Pulmonary artery endothelial cell (primary cell): Measurements from ENCODE around the gene OMP. TPM values are rescaled to one million over a fixed set of nuclear protein-coding genes. Genes with fewer than 3 reads are reported as not detected.

Experiments used
- DNase-seq: peaks from one replicate; pipeline ENCODE4 v3.0.0-alpha.2; 2011; ENCODE audit warnings: low read depth, low spot score
- total RNA-seq: library from RNA; depleted of rRNA; stranded (reverse); fragments of >200 nt; gene quantifications from 2 replicates; pipeline ENCODE4 v1.2.3, GENCODE V29; 2014

Gene OMP
- total RNA-seq, 1 donor from 2014 or later, result not detected

DNA sequence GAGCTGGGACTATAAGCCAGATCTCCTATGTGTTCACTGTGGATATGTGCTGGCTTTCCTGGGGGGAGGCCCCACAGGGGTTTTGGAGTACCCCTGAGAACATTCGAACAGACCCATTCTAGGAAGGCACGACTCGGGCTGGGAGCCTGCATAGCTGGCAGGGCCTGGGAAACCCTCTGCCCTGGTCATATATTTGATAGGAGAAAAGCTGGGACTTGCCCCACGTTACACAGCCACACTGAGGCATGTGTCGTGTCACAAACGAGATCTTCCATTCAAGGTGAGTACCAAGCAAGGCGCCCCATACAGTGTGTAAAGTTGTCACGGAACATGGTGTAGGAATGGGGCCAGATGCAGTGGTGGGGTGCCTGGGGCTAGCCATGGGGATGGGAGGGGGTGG is 36.6 kb downstream of the OMP start:
- DNase-seq, result no peak

DNA sequence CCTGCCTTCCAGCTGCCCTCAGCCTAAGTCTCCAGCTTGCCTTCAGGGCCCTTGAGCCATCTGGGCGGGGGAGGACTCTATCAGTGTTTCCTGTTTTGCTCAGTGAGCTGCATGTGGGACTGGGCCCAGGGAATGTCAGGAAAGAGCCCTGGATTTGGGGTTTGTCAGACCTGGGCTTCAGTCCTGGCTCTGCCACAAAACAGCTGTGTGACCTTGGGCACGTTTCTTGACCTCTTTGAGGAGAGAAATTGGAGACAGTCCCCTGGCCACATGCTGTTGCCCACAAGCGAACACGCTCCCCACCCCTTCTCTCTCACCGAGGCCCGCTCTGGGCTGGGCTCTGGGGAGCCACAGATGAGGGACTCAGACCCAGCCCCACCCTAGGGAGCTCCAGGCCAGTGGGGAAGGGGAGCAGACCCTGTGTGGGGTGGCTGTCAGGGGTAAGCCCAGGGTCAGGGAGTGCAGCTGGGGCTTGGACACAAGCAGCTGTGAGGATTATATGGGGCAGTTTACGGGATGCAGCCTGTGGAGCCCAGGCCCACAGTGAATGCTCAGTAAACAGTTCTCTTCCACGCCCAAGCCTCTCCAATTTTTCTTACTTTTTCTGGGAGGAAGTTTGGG is 37.7 kb downstream of the OMP start:
- peak; percentile 65 for DNase-seq

DNA sequence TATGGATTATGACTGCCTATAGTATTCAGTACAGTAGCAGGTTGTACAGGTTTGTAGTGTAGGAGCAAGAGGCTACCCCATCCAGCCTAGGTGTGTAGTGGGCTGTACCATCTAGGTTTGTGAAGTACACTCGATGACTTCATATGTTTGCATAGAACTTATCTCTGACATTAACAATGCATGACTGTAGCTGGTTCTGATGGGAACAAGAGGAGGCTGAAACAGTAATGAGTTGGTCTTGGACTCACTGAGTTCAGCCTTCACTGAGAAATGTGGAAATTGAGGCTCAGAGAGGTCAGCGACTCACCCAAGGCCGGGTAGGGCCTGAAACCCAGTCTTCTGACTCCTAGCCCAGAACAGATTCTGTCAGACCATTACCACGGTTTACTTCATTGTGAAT is 38.4 kb downstream of the OMP start:
- no peak for DNase-seq

DNA sequence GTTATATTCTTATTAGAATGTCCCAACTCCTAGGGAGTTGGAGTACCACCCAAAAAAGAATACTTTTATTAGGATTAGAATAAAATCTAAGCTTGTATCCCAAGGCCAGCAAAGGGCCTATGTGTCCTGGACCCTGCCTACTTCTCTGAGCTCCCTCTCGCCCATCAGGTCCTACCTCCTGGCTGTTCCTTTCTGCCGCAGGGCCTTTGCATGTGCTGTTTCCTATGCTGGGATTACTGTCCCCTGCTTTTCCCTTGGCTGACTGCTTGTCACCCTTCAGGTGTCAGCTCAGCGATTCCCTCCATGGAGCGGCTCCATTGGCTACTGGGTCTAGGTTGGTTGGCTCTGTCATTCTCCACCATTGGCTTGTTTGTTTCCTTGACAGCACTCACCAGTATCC is 38.8 kb downstream of the OMP start:
- no peak for DNase-seq

DNA sequence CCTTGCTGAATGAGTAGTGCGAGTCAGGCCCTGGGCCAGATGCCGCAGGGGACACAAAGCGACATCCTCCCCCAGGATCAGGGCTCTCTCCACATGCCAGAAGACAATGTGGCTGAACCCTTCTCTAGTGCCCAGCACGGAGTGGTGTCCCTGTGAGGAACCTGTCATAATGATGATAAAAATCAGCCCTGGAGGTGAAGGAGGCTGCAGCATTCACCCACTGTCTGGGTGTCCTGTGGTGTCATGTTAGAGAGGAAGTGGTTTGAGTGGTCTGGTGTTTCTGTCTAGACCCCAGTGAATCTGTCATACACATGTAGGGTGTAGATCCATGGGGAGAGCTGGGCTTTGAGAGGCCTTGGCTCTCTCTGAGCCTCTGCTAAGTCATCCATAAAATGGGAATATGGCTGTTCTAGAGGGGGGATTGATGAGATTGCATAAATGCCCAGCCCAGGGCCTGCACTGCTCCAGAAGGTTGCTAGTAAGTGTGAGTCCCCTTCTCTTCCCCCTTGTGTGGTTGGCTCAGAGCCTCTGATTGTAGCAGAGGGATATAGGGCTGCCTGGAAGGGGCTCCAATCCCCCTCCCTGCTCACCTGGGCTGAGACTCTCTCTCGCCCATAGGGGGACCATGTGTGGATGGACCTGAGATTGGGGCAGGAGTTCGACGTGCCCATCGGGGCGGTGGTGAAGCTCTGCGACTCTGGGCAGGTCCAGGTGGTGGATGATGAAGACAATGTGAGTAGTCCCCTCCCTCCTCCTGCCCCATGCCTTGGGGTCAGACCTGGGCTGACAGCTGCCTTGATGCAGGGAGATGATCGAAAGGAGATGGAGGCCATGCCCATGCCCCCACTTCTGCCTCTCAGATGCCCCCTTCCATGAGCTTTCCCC is 39.7 kb downstream of the OMP start:
- DNase-seq, result no peak

DNA sequence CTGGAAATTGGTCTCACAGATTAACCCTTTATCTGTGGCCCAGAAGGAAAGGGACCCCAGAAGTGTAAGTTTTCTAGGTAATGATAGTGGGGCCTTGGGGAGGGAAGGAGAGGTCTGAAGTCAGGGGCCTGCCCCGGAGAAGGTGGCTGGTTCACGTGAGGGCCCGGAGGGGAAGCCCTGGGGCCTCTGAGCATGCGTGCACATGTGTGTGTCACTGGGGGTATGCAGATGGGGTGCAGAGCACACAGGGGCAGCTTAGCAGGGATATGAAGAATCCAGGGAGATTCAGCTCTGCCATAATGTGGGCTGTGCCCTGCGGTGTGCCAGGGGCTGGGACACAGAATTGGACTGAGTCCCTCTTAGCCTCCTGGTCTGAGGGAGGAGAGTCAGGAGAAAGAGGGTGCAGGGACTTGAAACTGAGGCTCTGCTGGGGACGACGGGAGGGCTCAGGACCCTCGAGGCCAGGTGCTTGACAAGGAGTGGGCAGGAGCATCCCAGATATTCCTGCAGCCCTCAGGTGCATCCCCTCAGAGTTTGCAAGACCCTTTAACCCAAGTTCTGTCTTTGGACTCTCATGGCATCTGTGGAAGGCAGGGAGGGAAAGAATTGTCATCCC is 40.9 kb downstream of the OMP start:
- DNase-seq, result no peak

DNA sequence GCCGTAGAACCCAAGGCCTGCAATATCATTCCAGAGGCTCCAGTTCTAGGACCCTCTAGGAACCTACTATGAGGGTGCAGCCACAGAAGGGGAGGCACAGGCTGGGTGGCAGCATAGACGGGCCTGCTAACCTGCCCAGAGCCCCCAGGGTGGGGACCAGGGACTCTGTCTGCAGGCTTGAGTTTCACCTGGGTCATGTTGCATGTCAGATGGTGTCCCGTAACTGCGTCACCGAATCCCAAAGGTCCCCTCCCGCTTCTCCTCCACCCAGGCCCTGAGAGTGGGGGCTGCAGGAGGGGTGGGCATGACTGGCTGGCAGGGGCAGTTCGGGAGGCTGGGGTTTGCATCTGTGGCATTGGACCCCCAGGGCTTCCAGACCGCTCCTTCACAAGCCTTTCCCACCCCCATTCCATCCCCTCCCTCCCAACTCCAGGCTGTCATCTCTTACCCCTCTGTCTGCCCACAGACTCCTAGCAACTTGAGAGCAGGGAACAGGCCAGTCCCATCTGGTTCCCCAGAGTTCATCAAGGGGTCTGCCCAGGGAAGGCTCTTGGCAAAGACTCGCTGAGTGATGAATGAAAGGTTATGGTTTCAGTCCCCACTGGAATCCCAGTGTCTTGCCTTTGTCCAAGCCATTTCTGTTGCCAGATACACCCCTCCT is 41.7 kb downstream of the OMP start:
- DNase-seq, result no peak

DNA sequence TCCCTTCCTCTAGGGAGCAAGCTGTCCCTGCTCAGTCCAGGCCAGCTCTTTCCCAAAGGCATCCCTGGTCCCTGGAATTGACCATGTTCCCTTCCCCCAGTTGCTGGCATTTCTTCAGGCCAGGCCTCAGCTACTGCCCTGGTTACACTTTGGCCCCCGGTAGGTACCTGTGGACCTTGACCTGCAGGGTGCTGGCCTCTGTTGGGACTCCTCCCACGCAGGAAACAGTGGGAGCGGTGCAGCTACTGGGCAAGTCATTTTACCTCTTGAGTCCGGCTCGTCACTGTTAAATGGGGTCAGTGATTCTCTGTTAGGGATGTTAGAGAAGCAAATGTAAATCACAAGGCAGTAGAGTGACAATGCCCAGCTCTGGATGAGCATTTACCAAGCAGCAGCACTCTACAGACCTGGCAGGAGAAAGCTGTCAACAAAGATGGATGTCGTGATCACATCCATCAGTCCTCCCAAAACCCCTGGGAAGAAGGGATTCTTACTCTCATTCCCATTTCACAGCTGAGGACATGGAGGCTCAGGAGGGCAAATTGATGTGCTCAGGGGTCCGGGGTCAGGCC is 42.3 kb downstream of the OMP start:
- no peak for DNase-seq

DNA sequence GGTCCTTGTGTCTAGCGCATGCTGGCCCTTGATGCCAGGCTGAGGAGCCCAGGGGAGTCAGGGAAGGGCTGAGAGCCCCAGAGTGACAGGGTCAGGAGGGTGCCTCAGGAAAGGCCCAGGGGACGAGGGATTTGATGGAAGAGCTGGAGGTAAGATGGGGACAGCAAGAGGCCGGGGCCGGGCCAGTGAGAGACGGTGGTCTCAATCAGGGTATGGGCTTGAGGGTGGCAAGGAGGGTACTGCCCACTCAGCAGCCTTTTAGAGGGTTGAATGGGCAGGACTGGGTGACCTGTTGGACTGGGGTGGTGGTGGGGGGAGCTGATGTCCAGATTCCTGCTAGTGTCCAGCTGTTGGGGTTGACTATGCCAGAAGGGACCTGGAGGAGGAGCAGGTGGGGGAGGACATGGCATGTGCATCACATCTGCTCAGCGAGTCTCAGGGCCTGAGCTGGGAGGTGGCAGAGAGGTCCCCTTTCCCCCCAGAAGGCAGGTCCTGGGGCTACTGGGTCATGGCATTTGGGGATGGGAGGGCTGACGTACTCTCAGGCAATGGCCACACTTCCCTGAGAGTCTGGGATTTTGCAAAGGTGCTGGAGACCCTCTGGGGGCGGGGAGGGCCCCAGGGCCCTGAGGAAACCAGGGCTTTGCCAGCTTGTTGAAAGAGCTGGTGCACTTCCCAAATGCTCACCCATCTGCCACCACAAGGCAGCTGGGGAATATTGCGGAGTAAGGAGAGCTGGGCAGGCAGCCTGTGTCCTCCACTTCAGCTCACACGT is 43.8 kb downstream of the OMP start:
- no peak for DNase-seq

DNA sequence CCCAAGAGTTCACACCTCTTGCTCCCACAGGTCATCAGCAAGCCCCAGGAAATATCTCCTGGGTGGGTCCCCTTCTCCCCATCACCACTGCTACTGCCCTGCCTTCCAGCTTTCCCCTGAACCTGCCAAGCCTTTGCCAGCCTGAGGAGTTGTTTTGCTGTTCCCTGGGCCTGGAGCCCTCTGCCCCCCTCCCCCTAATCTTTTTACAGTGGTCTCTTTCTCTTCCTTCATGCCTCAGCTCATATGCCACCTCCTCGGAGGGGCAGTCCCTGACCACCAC is 44.3 kb downstream of the OMP start:
- no peak for DNase-seq

DNA sequence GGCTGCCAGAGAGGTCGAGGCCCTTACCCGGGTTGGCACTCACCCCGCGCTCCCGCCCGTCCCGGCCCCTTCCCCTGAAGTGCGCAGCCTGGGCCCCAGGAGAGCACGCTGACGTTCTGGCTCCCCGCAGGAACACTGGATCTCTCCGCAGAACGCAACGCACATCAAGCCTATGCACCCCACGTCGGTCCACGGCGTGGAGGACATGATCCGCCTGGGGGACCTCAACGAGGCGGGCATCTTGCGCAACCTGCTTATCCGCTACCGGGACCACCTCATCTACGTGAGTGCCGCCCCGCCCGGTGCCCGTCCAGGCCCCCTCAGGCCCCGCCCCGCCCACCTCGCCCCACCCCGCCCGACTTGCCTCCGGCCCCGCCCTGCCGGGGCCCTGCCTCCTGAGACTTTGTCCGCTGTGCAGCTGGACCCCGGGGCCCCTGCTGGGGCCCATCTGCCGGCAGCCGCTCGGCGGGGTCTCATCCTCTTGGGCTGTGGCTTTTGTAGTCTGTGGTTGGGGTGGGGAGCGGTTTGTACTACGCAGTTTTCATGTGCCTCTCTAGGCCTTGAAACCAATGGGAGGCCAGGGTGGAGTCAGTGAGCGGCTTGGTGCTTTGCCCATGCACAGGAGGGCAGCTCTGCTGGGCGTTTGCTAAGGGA is 45.2 kb downstream of the OMP start:
- no peak for DNase-seq

DNA sequence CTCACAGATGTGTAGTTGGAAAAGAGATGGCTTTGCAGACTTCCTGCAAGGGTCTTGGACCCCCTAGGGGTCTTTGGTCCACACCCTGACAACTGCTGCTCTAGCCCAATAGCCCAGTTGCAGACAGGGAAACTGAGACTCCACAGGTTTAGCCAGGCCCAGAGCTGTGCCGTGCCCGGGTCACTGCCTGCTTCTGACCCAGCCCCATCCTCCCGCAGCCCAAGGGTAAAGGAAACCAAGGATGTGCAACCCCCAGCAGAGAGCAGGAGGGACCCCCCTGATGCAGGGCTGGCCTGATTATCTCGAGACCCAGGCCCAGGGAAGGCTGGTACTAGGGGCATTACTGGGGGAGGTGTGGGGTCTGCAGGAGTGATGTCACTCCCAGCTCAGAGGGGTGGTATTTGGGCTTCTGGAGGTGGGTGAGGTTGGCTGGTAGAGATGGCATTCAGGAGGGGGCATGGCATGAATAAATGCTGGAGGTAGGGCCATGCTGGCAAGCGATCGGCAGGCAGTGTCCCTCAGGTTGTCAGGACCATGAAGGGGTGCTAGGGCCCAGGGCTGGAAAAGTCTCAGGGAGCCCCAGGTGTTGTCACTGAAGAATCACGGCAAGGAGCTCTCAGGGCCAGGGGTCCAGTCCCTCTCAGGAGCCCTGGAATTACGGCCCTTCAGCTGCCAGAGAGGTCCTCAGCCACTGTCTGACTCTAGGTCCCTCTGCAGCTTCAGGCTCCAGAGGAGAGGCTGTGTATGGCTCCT is 46.5 kb downstream of the OMP start:
- DNase-seq, result no peak

DNA sequence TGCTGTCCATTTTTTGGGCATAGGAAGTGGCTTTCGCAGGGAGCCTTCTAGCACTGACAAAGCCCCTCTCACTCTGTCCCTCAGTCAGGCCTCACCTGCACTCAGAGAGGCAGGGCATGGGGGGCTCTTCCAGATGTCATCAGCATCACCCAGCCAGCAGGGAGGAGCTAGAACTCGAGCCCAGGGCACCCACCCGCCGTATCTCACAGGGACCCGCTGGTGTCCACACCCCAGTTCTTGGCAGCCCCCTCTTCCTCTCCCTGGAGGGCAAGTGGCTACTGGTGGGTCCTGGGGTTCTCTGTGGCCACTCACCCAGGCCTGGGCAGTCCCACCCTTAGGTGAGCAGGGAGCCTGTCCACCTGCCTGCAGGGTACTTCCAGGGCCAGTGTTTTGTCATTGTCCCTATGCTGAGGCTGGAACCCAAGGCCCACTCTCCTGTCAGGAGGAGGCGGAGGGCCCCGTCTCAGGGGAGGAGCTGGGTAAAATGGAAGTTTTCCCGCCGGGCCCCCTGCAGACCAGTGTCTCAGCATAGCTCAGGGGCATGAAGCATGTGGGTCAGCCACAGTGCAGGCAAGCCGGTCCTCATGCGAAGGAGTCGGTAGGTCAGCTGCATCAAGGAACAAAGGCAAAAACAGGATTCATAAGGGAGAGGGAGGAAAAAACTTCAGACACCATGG is 47.2 kb downstream of the OMP start:
- no peak for DNase-seq

DNA sequence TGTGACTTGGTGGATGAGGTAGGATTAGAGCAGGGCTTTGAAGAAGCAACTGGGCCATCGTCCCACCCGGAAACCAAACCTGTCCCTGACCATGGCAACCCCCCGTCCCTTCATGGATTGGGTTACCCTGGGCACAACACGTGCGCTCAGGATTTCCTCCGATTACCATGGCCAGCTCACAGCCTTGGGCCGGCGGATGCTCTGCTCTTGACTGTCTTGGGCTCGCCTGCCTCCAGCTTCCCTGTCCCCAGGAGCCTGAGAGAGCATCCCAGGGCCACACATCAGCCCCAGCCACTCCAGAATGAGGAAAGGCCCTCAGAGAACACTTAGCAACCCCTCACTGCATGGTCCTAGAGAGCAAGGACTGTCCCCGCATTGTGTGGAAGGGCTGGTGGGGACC is 48.2 kb downstream of the OMP start:
- no peak for DNase-seq

DNA sequence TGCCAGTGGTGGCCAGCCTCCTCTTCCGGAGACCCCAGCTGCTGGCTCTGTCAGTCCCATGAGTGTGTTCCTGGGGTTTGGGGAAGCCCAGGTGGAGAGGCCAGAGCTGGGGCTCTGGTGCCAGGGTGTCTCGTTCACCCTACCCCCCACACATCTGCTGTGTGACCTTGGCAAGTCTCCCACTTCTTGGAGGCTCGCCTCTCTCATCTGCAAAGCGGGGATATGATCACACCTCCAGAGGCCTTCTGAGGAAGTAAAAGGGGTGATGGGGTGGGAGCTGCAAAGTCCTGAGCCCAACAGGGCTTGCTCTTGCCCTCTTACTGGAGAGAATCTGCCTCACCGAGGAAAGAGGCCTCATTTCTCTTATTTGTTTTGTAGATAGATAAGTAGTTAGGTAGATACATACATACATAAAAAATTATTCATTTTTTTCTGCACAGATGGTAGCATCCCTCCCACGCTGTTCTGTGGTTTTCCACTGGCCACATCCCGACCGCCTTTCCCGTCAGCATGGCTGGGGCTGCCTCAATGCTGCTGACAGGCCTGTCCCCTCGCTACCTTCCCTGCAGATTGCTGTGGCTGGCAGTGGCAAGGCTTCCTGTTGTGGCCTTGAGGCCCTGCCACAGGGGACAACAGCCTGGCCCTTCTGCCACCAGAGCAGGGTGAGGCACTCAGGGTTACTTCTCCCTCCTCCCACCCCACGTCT is 49.3 kb downstream of the OMP start:
- no peak for DNase-seq

DNA sequence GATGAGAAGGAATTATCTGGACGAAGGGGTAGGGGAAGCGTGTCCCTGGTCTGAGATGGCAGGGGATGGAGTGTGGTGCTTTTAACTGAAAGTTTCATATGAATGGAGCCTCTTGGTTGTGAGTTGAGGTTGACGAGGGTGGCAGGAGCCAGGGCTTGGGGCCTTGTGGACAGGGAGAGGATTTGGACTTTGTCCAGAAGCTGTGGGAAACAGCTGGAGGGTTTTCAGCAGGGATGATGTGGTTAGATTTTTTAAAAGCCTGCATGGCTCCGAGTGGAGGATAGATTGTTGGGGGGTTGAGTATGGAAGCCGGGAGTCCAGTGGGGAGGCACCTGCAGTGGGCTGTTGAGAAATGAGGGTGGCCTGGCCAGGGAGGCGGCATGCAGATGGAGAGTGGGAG is 50.2 kb downstream of the OMP start:
- DNase-seq, result no peak
